GM19099 (cell line): ENCODE results near the gene RAB27A.

Source experiments
- POLR2A ChIP-seq: IDR thresholded peaks from 3 replicates; pipeline ENCODE4 v1.6.1; 2011; ENCODE audit warnings: low read depth; ENCODE audit not compliant: insufficient read length; ENCODE audit errors: extremely low read depth

Gene RAB27A

GRCh38 chr15:55257938-55258337, 31.7 kb downstream of the RAB27A start:
- TF ChIP-seq POLR2A = no peak

DNA sequence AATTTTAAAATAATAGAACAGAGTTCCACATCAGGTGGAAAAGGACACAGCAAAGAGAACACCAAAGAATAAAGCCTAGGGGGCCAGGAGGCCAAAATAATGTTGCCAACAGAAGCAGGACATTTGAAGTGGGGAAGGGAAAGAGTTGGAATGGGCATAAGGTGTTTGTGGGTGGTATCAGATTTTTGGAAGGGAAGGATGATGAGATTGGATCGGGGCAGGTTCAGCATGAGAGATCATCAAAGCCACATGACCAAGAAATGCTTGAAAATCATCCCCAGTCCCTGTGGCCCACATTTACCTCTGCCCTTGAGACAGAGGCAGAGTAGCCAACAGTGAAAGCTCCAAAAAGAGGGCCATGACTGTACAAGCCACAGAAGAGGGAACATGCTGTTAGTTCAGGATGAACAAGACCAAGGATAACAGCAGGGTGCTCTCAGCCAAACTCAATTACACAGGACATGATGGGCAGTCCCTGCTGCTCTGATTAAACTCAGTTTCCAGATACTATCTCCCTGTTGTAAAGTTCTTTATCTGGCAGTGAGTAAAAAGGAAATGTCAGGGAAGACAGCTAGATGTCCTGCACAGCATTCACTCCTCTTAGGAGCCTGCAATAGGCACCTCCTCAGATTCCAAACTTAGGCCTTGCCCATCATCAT, 32.5 kb downstream of the RAB27A start:
- no peak for TF ChIP-seq POLR2A

DNA sequence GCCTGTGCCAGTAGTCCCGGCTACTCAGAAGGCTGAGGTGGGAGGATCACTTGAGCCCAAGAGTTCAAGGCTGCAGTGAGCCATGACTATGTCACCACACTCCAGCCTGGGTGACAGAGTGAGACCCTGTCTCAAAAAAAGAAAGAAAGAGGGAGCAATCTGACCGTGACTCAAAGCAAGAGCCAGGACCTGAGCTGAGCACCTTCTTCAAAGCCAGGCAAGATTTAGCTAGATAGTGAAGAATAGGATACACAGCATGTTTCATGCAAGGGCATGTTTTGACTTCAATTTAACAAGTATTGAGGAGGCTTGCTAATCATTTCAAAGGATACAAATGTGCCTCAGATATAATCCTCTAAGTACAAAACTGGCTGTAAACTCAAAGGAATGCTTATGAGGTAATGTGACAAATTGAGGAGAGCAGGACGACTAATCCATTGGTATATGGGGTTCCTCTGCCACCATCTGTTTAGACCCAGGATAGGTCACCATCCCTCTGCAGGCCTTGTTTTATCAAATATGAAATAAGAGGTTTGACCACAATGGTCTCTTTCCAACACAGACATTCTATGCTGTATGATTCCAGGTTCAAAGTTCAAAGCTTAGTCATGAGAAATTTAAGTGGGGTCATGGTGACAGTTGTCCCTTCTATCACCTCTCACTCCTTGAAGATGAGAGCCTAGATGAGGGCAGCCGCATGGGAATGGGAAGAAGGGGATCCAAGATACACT, 33.2 kb downstream of the RAB27A start:
- no peak for TF ChIP-seq POLR2A

DNA sequence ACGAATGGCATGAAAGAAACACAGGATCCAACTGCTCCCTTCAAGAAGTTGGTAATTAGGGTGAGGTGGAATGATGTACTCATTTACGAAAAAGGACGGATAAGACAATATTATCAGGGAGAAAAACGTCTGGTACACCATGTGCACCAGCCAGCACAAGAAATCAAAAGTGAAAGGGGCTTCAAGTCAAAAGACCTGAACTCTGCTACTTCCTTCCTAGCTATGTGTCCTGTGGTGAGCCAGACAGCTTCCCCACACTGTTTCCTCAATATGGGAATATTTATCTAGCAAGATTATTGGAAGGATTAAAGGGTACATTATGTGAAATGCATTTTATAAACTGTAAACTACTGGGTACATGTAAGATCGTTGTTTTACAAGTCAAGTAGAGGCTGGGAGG, 33.9 kb downstream of the RAB27A start:
- no peak for TF ChIP-seq POLR2A

- TF ChIP-seq POLR2A = no peak
These were observed 34.5 kb downstream of the RAB27A start for GRCh38 chr15:55254916-55255679.

GRCh38 chr15:55253580-55253979, 36.0 kb downstream of the RAB27A start:
- no peak for TF ChIP-seq POLR2A

DNA sequence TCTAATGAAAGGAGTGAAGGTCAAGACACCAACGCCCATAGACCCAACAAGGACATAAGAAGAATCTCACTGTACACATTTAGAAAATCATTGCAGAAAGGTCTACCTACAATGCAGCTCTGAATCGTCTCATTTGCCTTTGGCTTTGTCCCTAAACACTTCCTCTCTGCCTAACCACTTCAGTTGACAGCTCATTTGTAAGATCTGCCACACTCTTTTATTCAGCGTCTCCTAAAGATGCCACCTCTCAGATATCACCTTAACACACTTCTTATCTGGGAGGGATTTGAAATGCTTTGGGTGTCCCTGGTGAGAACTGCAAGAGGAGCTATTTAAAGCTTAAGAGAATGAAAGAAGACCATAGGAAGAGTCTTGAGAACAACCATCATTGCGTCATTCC, 38.7 kb downstream of the RAB27A start:
- TF ChIP-seq POLR2A = no peak

DNA sequence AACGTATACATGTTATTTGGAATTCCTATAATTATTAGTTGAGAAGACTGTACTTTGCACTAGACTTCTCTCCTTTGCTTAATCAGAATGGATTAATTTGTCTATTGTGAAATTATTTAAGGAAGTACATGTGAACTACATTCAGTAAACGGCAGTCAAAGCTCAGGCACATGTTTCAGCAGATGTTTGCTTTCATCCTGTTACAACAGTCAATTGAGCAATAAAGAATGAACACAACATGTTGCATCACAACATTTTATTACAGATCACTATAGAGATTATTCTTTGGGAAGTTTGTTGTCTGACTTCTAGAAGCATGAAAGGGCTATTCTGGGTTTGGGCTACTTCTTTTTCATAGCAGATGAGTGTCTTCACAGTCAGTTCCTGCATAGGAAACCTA, 39.2 kb downstream of the RAB27A start:
- no peak for TF ChIP-seq POLR2A

- TF ChIP-seq POLR2A = no peak
These were observed 40.7 kb downstream of the RAB27A start for GRCh38 chr15:55248895-55249294.

GRCh38 chr15:55247766-55248427, 41.7 kb downstream of the RAB27A start:
- TF ChIP-seq POLR2A = no peak

DNA sequence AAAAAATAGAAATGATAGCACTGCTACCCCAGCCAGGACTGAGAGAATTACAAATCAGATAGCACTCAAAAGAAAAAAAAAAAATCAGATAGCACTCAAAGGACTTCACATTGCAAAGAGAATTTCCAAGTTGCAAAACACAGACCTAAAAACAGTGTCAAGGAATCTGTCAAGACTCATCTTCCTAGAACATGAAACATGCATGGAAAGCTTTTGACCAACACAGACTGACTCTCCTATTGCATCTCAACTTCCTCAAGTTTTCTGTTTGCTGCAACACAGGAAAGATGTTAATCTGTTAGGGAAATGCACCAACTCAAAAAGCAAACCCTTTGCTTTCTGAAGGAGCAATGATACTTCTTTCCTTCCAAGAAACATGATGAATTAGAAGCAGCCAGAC, 42.3 kb downstream of the RAB27A start:
- no peak for TF ChIP-seq POLR2A

GRCh38 chr15:55246567-55246966, 43.0 kb downstream of the RAB27A start:
- TF ChIP-seq POLR2A = no peak

DNA sequence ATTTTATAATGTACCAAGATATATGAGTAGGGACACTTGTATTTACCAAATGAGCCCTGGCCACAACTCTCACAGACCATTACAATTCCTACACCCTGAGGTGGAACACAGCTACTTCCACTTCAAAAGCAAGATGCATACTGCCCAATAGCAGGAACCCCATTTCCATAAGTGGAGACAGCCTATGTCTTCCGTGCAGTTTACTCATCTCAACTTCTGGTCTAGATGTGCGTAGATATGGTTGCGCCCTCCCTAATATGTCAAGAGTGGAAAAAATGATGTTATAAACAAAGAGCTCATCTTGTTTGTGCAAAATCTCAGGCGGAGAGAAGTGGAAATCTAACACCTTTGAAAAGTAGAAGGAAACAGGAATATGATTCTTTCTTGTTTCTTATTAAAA, 44.6 kb downstream of the RAB27A start:
- no peak for TF ChIP-seq POLR2A

GRCh38 chr15:55241891-55242290, 47.7 kb downstream of the RAB27A start:
- no peak for TF ChIP-seq POLR2A

DNA sequence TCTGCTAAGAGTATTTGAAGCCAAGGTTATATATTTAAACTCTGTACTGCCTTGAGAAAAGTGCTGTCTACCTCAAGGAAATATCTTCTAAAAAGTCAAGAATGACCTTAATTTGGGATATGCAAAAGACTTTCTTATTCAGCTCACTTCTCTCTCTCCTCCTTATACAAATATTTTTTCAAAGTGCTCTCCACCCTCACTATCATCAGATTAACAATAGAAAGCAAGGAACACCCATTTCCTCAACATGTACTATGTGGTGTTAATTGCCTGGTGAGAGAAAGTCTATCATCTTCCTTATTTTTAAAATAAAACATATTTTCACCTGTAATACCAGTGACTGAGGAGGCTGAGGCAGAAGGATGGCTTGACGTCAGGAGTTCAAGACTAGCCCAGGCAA, 48.4 kb downstream of the RAB27A start:
- no peak for TF ChIP-seq POLR2A
